GM13976 (cell line): ENCODE results near the gene JMJD7.
"Not testable (repeated sequence)": the region's sequence is repeated elsewhere in the genome, so short reads cannot be mapped to it uniquely, and the experiment has no call there.

Experiments
- DNase-seq: peaks from one replicate; pipeline ENCODE4 v3.0.0; 2012; ENCODE audit warnings: low spot score
- in situ Hi-C: fragments of 300-500 bp; cut with MboI; formaldehyde crosslinking; loops from one replicate; pipeline ENCODE4 v1.12.0; 2022; ENCODE audit warnings: low sequenced_read_pairs, mixed read lengths, inconsistent platforms; ENCODE audit not compliant: unreplicated experiment
- TF ChIP-seq, protein P1 (sequence below): IDR thresholded peaks from 2 replicates; pipeline ENCODE4 v1.5.1; 2012; ENCODE audit warnings: borderline replicate concordance, mild to moderate bottlenecking; ENCODE audit not compliant: insufficient read depth; ENCODE audit errors: extremely low read depth, missing control alignments, control extremely low read depth

The JMJD7 gene

DNA sequence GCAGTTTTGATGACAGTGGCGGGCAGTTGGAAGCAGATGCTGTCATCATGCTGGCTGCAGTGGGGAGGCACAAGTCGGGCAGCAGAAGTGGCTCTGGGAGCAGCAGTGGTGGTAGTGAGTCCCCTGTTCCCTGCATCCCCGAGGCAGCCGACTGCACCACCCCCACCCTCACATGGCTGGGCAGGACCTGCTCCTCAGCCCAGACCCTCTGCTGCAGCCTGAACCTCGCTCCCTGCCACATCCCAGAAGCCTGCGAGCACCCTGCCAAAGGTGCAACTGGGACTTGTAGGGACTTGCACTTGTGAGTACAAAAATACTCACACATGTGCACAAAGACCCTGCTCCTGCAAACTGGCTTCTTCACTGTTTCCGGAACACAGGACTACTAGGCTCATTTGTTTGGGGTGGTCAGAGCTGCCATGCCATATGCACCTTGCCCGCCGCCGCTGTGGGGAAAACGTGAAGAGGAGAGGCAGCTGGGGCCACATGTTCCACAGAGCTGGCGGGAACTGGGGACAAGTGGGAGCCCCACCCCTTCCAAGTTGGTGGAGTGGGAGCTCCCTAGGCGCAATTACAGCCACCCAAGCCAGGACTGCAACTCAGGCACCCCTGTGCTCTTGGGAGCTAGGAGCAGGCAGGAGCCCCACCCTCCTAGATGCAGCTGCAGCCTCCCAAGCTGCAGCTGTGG lies 2.2 kb downstream of the JMJD7 start:
- in situ Hi-C loops: no loop called here
- DNase-seq: no peak
- TF ChIP-seq, protein P1, sequence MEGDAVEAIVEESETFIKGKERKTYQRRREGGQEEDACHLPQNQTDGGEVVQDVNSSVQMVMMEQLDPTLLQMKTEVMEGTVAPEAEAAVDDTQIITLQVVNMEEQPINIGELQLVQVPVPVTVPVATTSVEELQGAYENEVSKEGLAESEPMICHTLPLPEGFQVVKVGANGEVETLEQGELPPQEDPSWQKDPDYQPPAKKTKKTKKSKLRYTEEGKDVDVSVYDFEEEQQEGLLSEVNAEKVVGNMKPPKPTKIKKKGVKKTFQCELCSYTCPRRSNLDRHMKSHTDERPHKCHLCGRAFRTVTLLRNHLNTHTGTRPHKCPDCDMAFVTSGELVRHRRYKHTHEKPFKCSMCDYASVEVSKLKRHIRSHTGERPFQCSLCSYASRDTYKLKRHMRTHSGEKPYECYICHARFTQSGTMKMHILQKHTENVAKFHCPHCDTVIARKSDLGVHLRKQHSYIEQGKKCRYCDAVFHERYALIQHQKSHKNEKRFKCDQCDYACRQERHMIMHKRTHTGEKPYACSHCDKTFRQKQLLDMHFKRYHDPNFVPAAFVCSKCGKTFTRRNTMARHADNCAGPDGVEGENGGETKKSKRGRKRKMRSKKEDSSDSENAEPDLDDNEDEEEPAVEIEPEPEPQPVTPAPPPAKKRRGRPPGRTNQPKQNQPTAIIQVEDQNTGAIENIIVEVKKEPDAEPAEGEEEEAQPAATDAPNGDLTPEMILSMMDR: no peak

DNA sequence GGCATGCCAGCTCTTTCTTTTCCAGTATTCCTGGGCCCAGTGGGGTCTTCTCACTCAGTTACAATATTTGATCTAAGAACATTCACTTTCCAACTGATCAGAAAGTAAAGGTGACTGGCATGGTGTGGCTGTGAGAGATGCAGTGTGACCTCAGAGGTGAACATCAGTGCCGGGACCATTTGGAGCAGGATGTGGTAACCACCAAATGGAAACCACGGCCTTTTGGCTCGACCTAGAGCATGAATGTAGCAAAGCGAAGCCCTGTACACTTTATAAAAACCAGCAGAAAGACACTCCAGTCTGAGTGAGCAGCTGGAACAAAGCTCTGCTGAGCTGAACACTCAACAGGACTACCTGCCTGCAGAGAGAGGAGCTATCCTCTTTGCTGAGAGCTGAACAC lies 3.4 kb downstream of the JMJD7 start:
- DNase-seq, in situ Hi-C loops: not testable (repeated sequence)

DNA sequence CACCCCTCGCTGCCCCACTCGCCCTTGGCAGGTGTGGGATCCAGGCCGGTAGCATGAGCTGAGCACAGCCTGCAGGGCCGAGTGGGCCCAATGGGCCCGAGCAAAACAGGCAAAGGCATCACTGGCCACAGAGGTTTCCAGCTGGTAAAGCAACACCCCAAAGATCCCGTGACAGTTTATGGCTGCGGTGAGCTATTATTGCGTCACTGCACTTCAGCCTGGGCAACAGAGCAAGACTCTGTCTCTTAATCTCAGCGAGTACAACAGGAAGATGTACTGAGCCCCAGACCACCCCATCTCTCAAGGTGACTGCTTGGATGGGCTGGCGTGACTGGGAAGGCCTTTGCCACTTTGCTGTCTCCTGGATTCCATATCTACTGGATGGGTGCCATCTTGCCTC lies 4.3 kb downstream of the JMJD7 start:
- TF ChIP-seq, protein P1: no peak
- in situ Hi-C loops: no loop called here
- DNase-seq: no peak

DNA sequence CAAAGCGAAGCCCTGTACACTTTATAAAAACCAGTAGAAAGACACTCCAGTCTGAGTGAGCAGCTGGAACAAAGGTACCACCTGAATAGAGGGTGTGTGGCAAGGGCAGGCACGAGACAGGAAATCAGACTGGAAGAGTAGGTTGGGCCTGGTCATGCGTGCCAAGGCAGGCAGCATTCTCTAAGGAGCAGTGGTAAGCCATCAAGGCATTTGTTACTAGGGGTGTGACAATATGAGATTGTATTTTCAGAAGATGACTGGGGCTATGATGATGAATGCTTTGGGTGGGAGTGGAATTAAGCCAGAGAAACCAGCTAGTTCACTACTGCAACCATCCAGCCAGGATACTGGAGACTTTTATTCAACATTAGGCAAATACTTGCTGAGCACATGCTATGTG lies 5.0 kb downstream of the JMJD7 start:
- no peak for DNase-seq
- in situ Hi-C loops: no loop called here
- TF ChIP-seq, protein P1: no peak

DNA sequence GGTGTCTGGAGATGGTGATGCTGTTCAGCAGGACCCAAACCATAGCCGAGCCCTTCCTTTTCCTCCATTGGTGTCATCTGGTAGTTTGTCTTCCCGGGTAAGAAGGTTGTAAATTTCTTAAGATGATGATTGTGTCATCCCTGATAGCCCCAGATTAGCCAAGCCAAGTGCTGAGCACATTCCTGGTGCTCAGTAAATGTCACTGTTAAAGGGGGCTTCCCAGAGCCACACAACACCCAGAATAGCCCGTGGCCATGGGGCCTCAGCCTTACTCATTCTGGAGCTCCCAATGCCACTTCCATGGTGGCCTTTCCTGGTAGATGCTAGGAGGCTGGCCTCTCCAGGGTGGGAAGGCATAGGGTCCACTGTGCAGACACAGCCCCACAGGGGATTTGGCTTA lies 6.2 kb downstream of the JMJD7 start:
- DNase-seq: no peak
- TF ChIP-seq, protein P1: no peak
- in situ Hi-C loops: no loop called here

DNA sequence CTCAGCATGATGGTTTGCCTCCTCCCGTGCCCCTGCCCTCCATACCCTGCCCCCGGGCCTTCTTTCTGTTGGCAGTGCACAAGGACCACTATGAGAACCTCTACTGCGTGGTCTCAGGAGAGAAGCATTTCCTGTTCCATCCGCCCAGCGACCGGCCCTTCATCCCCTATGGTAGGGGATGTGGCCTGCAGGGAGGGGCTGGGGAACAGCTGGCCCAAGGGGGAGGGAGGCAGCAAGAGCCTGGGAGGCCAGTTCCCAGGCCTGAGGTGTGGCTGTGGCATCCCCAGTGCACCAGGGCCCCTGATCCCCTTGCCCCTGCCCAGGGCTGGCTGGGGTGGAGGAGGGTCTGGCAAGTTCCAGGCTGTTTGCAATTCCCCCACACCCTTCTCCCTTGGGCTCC lies 8.2 kb downstream of the JMJD7 start:
- TF ChIP-seq, protein P1: no peak
- no peak for DNase-seq
- in situ Hi-C loops: no loop called here

DNA sequence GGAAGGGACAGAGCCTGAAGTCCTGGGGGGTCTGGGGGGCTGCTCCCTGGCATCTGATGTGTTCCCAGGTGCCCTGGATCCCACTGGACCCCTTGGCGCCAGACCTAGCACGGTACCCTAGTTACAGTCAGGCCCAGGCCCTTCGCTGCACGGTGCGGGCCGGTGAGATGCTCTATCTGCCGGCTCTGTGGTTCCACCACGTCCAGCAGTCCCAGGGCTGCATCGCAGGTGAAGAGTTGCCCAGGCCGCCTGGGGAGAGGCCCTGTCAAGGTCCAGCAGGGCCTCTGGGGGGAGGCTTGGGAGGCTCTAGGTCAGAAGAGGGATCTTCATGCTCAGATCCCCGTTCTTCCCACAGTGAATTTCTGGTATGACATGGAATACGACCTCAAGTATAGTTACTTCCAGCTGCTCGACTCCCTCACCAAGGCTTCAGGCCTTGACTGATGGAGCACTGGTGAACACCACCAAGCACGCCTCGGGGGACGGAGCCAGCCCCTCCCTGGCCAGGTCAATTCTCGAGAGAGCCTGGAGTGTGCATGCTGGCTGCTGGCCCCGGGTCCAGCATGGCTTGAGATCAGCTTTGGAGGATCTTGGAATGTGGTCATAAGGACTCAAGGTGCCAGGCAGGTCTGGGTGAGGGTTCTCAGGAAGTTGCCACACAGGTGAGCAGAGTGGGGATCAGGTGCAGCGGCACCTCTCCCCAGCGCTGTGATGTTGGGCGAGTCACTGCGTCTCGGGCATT lies 9.0 kb downstream of the JMJD7 start:
- TF ChIP-seq, protein P1: no peak
- in situ Hi-C loops: no loop called here
- DNase-seq: no peak
